GM13977 (cell line): Measurements from ENCODE around the gene NKX2-2.

Experiments used
- DNase-seq: peaks from one replicate; pipeline ENCODE4 v3.0.0; 2012; ENCODE audit warnings: low spot score
- in situ Hi-C: fragments of 300-500 bp; cut with MboI; formaldehyde crosslinking; loops from one replicate; pipeline ENCODE4 v1.12.0; 2022; ENCODE audit warnings: low sequenced_read_pairs, low pct_unique_long_range_greater_than_20kb, mixed read lengths, inconsistent platforms; ENCODE audit not compliant: unreplicated experiment
- TF ChIP-seq, protein P1 (sequence below): IDR thresholded peaks from 2 replicates; pipeline ENCODE4 v1.5.1; 2012; ENCODE audit warnings: mild to moderate bottlenecking, control low read depth; ENCODE audit not compliant: insufficient read depth; ENCODE audit errors: extremely low read depth, missing control alignments

The NKX2-2 gene

GRCh38 chr20:21523895-21524294 is 10.0 kb upstream of the NKX2-2 start:
- in situ Hi-C loops = loop anchor here (10.0 to 25.0 kb wide), 4 partner anchors 181 to 1162 kb away; partner anchors contain the start of genes INSM1, LINC00237 and PAX1
- DNase-seq = no peak
- TF ChIP-seq, protein P1, sequence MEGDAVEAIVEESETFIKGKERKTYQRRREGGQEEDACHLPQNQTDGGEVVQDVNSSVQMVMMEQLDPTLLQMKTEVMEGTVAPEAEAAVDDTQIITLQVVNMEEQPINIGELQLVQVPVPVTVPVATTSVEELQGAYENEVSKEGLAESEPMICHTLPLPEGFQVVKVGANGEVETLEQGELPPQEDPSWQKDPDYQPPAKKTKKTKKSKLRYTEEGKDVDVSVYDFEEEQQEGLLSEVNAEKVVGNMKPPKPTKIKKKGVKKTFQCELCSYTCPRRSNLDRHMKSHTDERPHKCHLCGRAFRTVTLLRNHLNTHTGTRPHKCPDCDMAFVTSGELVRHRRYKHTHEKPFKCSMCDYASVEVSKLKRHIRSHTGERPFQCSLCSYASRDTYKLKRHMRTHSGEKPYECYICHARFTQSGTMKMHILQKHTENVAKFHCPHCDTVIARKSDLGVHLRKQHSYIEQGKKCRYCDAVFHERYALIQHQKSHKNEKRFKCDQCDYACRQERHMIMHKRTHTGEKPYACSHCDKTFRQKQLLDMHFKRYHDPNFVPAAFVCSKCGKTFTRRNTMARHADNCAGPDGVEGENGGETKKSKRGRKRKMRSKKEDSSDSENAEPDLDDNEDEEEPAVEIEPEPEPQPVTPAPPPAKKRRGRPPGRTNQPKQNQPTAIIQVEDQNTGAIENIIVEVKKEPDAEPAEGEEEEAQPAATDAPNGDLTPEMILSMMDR = no peak

- no peak for DNase-seq
- in situ Hi-C loops = loop anchor here (10.0 to 25.0 kb wide), 4 partner anchors 181 to 1161 kb away; partner anchors contain the start of genes INSM1, LINC00237 and PAX1
Measured at GRCh38 chr20:21523281-21523868, 9.5 kb upstream of the NKX2-2 start.

DNA sequence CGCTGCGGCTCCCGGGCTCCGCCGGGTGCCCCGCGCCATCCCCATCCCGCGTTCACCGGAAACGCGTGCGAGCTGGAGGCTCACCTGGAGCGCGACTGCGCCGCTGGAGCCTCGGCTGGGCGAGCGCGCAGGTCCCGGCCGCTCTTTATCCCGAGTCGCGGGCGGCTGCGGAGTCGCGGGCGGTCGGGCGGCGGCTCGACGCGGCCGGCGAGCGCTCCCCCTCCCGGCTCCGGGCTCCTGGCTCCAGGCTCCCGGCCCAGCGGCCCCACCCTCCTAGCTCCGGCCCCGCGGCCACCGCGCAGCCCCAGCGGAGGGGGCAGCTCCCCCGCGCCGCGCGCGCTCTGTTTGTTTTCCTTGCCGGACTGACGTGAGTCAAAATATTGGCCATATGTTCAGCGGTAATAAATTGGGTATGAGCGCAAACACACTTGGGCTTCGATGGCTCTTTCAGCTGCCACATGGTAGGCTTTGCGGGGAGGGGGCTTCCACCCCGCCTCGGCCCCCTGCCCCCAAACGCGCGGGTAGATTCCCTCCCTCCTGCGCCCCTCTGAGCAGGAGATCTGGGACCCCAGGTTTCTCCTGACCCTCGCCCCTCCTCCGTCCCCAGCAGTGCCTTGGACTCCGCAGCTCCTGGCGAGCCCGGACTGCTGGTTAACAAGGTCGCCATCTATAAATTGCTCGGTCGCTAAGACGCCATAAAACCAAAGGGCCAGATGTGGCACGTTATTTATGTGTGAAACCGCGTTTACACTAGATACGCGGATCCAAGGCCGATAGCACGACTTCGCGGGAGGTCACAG is 8.8 kb upstream of the NKX2-2 start:
- in situ Hi-C loops = loop anchor here (10.0 to 25.0 kb wide), 4 partner anchors 182 to 1160 kb away; partner anchors contain the start of genes INSM1, LINC00237 and PAX1
- TF ChIP-seq, protein P1 = no peak
- DNase-seq = peak; percentile 30

More at GRCh38 chr20:21523281-21523868, 9.5 kb upstream of the NKX2-2 start:
- TF ChIP-seq, protein P1 = no peak

DNA sequence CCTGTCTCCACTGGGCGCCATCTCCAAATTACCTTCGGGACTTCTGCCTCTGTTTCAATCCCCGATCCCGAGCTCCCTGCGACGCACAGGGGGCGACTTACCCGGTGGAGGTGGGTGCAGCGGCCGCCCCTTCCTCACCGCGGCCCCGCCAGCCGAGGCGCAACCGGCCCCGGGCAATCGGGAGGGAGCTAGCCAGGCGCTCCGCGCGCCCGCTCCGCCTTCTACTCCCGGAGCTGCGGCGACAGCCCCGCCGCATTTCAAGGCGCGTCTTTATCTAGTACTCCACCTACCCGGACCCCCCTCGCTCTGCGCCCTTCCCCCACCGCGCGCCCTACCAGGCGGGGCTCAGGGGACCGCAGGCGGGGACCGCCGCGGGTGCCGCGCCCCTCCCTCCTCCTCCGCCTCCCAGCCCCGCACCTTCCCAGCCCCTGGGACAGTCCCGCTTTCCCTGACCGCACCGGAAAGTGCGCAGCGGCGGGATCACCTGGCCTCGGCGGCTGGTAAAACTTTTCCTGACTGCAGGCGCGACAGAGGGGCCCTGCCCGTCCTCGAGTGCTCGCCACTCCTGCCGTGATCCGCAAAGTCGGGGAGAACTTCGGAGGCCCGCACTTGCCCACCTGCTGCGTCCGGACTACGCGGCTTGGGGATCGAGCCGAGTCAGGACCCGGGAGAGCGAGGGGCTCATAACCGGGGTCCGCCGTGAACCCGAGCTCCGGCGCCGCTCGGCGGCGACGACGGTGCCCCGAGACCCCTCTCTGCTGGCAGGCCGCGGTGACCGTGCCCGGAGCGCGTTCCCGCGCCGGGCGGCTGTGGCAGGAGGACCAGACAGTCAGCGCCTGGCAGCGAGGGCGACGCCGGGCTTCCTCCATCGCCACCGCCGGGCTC is 8.0 kb upstream of the NKX2-2 start:
- TF ChIP-seq, protein P1 = no peak
- in situ Hi-C loops = loop anchor here (10.0 to 25.0 kb wide), 4 partner anchors 183 to 1160 kb away; partner anchors contain the start of genes INSM1, LINC00237 and PAX1
- peak; percentile 29 for DNase-seq

- TF ChIP-seq, protein P1 = no peak
- peak; percentile 37 for DNase-seq
- in situ Hi-C loops = loop anchor here (10.0 to 25.0 kb wide), 4 partner anchors 184 to 1159 kb away; partner anchors contain the start of genes INSM1, LINC00237 and PAX1
Measured at GRCh38 chr20:21520702-21521595, 7.1 kb upstream of the NKX2-2 start.
